ENCODE data around the gene IRF2BP2.

Gene IRF2BP2

DNA sequence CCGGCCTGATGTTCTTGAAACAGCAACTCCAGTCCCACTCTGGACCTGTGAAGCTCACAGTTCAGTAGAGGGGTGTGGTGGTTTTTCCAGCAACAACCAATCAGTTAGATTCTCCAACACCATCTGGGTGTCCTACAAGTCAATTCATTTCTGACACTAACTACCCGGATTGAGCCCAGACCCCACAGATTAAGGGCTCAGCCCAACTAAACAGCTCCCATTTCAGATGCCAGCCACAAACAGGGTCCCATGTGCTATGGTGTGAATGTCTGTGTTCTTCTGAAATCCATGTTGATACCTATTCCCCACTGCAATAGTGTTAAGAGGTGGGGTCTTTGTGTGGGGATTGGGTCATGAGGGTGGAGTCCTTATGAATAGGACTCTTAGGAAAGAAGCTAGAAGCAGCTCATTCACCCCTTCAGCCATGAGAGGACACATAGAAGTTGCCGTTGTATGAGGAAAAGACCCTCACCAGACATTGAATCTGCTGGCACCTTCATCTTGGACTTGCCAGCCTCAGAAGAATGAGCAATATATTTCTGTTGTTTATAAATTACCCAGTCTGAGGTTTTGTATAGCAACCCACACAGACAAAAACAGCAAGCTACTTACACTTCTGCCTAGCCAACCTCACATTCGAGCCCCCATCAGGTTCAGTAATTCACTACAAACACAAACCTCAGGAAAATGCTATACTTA is 53.6 kb downstream of the IRF2BP2 start:
- H3K4me3 ChIP-seq (ENCODE audit: low read depth in 1 of 2, low read length in 2 of 2), result no peak overlapping the region

DNA sequence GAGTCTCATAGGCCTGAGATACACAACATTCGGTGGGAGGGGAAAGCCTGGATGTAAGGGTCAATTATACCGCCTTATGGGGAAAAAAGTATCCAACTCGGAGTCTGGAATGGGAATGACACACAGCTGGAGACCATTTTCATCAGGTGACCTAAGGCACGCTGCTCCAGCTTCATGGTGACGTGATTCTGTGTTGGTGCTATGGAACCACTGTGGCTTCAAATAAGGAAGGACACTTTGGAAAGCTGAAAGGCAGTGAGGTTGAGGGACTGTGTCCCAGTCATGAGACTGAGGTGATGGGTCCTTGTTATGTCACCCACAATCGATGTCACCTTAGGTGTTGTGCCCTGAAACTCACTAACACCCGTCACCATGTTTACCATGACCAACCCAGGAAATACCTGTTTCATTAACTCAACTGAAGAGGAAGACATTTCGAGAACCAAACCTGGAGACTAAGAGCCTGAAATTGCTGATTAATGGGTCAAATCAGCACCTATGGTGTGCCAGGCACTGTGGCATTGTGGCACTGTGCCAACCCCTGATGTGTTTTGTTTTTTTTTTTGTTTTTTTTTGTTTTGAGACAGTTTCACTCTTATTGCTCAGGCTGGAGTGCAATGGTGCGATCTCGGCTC is 54.5 kb downstream of the IRF2BP2 start:
- no peak overlapping the region for H3K9ac ChIP-seq (ENCODE audit: low read length)
- no peak overlapping the region for H3K4me3 ChIP-seq (ENCODE audit: low read depth in 1 of 2, low read length in 2 of 2)
- H3K9me3 ChIP-seq (ENCODE audit: low read length), result no peaks in the 10 kb centered on the region
- peak overlapping the region; percentile 70 for H3K27ac ChIP-seq (ENCODE audit: low read depth, low read length)
- peaks cover 23% of the 10 kb centered on the region for H3K4me1 ChIP-seq (ENCODE audit: insufficient read depth, low read length)
- H3K36me3 ChIP-seq (ENCODE audit: insufficient read depth, low read length), result no peaks in the 10 kb centered on the region
- H3K27me3 ChIP-seq (ENCODE audit: control insufficient read depth in 1 of 2, insufficient read depth in 2 of 2, low read length in 2 of 2), result no peaks in the 10 kb centered on the region

More for the DNA sequence above, 53.6 kb downstream of the IRF2BP2 start:
- Histone ChIP-seq H3K27ac (ENCODE audit: low read depth, low read length) (no peak overlapping the region), H3K27me3 (ENCODE audit: control insufficient read depth in 1 of 2, insufficient read depth in 2 of 2, low read length in 2 of 2) (no peaks in the 10 kb centered on the region), H3K36me3 (ENCODE audit: insufficient read depth, low read length) (no peaks in the 10 kb centered on the region), H3K4me1 (ENCODE audit: insufficient read depth, low read length) (peaks cover 18% of the 10 kb centered on the region), H3K9me3 (ENCODE audit: low read length) (no peaks in the 10 kb centered on the region), H3K9ac (ENCODE audit: low read length) (no peak overlapping the region)

DNA sequence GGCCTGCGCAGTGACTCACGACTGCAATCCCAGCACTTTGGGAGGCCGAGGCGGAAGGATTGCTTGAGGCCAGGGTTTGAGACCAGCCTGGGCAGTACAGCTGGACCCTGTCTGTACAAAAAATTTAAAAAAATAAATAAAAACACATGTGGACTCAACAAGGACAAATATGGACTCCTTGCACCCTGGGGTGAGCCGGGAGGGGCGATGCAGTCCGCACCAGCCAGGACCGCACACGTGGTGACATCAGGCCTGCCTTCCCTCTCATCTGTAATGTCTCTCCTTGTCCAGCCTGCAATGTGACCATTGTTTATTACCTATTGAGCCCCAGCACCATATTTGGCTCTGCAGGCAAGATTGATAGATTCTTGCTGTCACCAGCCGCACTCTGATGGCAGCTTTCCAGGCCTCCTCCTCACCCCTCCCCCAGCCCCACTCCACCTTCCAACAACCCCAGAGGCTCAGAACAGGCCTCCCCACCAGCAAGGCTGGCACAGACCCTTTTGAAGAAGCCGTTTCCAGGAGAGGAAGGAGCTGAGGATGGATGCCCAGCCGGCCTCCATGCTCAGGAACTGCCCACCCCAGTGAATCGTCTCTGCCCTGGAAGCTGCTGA is 55.2 kb downstream of the IRF2BP2 start:
- no peaks in the 10 kb centered on the region for H3K36me3 ChIP-seq (ENCODE audit: insufficient read depth, low read length)
- H3K4me1 ChIP-seq (ENCODE audit: insufficient read depth, low read length), result peaks cover 27% of the 10 kb centered on the region
- no peak overlapping the region for H3K4me3 ChIP-seq (ENCODE audit: low read depth in 1 of 2, low read length in 2 of 2)
- no peaks in the 10 kb centered on the region for H3K27me3 ChIP-seq (ENCODE audit: control insufficient read depth in 1 of 2, insufficient read depth in 2 of 2, low read length in 2 of 2)
- peak overlapping the region; percentile 83 for H3K27ac ChIP-seq (ENCODE audit: low read depth, low read length)
- peak overlapping the region; percentile 36 for H3K9ac ChIP-seq (ENCODE audit: low read length)
- no peaks in the 10 kb centered on the region for H3K9me3 ChIP-seq (ENCODE audit: low read length)

Measured in muscle layer of colon (tissue), 2 donors.